ENCODE results near the gene CDX1. TPM values are rescaled to one million over a fixed set of nuclear protein-coding genes. Genes with fewer than 3 reads are reported as not detected.

Gene CDX1
- total and polyA plus RNA-seq, 12 donors = 0.11 to 0.32 (median 0.23) TPM; not detected in 7

GRCh38 chr5:150192462-150192861, 25.9 kb downstream of the CDX1 start:
- intact Hi-C loops (cut with DNase I) = no loop called here
- H3K27ac ChIP-seq = no peak overlapping the region
- no peak overlapping the region for H3K4me3 ChIP-seq
- H3K4me1 ChIP-seq (replicated peaks in 1 of 2) = no peaks in the 10 kb centered on the region
- TF ChIP-seq CTCF (IDR thresholded peaks at IDR 0.05) (no peak), POLR2A (IDR thresholded peaks at IDR 0.05) (no peak)
- no peaks in the 10 kb centered on the region for H3K9me3 ChIP-seq (replicated peaks in 1 of 3)
- WGBS, 4 donors = 59 to 76% (median 60%) methylated on average over 4 of the region's 4 CpGs; no CpG with 5 or more reads in 1 of the 4 donors
- H3K27me3 ChIP-seq = peaks cover 23% of the 10 kb centered on the region
- no peak for DNase-seq
- H3K36me3 ChIP-seq (replicated peaks in 1 of 2) = no peaks in the 10 kb centered on the region

GRCh38 chr5:150195736-150196485, 29.3 kb downstream of the CDX1 start:
- Histone ChIP-seq H3K27ac (no peak overlapping the region), H3K4me3 (no peak overlapping the region), H3K9me3 (replicated peaks in 1 of 3) (no peaks in the 10 kb centered on the region), H3K36me3 (replicated peaks in 1 of 2) (no peaks in the 10 kb centered on the region), H3K4me1 (replicated peaks in 1 of 2) (no peaks in the 10 kb centered on the region), H3K27me3 (no peaks in the 10 kb centered on the region)
- 74 to 87% (median 79%) methylated on average over 9 of the region's 9 CpGs for WGBS, 4 donors
- DNase-seq = no peak
- intact Hi-C loops (cut with DNase I) = no loop called here
- TF ChIP-seq POLR2A (IDR thresholded peaks at IDR 0.05) = no peak
- no peak for TF ChIP-seq CTCF (IDR thresholded peaks at IDR 0.05)

GRCh38 chr5:150196514-150196913, 29.9 kb downstream of the CDX1 start:
- 53 to 89% (median 69%) methylated on average over 5 of the region's 5 CpGs; no CpG with 5 or more reads in 1 of the 4 donors for WGBS, 4 donors
- no peak for DNase-seq
- Histone ChIP-seq H3K9me3 (replicated peaks in 1 of 3) (no peaks in the 10 kb centered on the region), H3K27ac (no peak overlapping the region), H3K27me3 (no peaks in the 10 kb centered on the region), H3K4me3 (no peak overlapping the region), H3K4me1 (replicated peaks in 1 of 2) (no peaks in the 10 kb centered on the region), H3K36me3 (replicated peaks in 1 of 2) (no peaks in the 10 kb centered on the region)
- TF ChIP-seq CTCF (IDR thresholded peaks at IDR 0.05) = no peak
- TF ChIP-seq POLR2A (IDR thresholded peaks at IDR 0.05) = no peak
- intact Hi-C loops (cut with DNase I) = no loop called here

GRCh38 chr5:150196986-150197385, 30.4 kb downstream of the CDX1 start:
- Histone ChIP-seq H3K27ac (no peak overlapping the region), H3K9me3 (replicated peaks in 1 of 3) (no peaks in the 10 kb centered on the region), H3K4me1 (replicated peaks in 1 of 2) (no peaks in the 10 kb centered on the region), H3K27me3 (no peaks in the 10 kb centered on the region), H3K36me3 (replicated peaks in 1 of 2) (no peaks in the 10 kb centered on the region), H3K4me3 (no peak overlapping the region)
- intact Hi-C loops (cut with DNase I) = no loop called here
- 81 to 97% (median 91%) methylated on average over 10 to 16 of the region's 16 CpGs for WGBS, 4 donors
- DNase-seq = no peak
- no peak for TF ChIP-seq CTCF (IDR thresholded peaks at IDR 0.05)
- no peak for TF ChIP-seq POLR2A (IDR thresholded peaks at IDR 0.05)

All from adrenal gland (tissue), 12 donors.